ES-I3 (cell line): ENCODE measurements around the gene COL16A1.

Experiments used
- H3K36me3 ChIP-seq: 2 replicates; pipeline ENCODE4 v1.6.1; 2013; ENCODE audit warnings: mild to moderate bottlenecking, low read length, control low read depth, moderate library complexity; ENCODE audit not compliant: insufficient read depth
- H3K4me1 ChIP-seq: 2 replicates; pipeline ENCODE4 v1.6.1; 2013; ENCODE audit warnings: mild to moderate bottlenecking, control low read depth, low read length; ENCODE audit not compliant: insufficient read depth
- H3K9ac ChIP-seq: 2 replicates; pipeline ENCODE4 v1.6.1; 2013; ENCODE audit warnings: low read depth, mild to moderate bottlenecking, low read length, moderate library complexity
- H3K9me3 ChIP-seq: 2 replicates; pipeline ENCODE4 v1.6.1; 2013; ENCODE audit warnings: mild to moderate bottlenecking, low read length, moderate library complexity; ENCODE audit not compliant: control insufficient read depth, insufficient read depth

Gene COL16A1

DNA sequence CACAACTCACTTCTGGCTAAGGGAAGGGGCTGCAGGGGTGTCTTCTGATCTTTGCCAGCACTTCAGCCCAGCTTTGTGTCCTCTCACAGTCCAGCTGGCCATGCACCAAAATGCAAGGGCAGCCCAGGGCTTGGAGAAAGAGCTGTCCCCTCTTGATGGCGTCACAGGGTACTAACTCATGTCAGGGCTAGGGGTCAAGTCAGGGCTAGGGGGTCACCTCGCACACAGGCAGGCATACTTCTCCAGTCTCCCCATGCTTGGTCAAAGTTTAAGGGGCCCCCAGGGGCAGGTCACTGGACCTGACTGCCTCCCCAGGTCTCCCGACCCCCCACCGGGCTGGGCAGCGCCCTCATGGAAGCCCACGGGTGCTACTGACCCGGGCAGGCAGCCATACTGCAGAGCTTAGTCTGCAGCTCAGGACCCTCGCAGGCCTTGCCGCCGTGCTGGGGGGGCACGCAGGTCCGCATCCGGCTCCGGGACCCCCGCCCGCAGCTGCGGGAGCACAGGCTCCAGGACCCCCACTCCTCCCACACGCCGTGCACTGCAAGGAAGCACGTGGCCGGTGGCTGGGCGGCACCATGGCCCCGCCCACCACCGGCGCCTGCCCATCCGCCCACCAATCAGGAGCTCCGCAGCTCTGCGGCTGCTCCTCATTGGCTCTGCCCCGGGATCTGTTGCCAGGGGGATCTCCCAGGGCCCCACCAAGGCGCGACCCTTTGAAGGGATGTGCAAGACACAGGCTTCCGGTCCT lies 38.8 kb upstream of the COL16A1 start:
- Histone ChIP-seq H3K9ac (no peak overlapping the region), H3K36me3 (no peaks in the 10 kb centered on the region), H3K4me1 (peaks cover 15% of the 10 kb centered on the region; the same call in 1 of the 2 replicates), H3K9me3 (no peaks in the 10 kb centered on the region)

DNA sequence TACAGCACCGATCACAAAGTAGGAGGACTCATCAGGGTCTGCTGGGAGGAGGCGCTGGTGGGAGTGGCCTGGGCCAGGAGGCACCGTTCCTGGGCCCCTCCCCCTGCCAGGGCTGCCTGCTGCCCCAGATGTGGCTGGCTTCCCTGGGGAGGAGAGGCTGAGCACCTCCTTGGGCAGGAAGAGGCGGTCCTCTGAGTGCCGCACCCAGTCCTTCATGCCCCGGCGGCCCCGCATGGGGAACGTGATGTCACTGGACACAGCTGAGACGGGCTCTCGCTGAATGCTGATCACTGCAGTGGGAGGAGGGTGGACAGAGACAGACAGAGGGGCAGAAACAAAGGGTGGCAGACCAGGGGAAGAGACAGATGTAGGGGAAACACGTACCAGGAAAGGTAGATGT lies 35.5 kb upstream of the COL16A1 start:
- H3K4me1 ChIP-seq, result peaks cover 4% of the 10 kb centered on the region; the same call in 1 of the 2 replicates
- H3K9ac ChIP-seq, result no peak overlapping the region
- no peaks in the 10 kb centered on the region for H3K36me3 ChIP-seq
- H3K9me3 ChIP-seq, result no peaks in the 10 kb centered on the region

DNA sequence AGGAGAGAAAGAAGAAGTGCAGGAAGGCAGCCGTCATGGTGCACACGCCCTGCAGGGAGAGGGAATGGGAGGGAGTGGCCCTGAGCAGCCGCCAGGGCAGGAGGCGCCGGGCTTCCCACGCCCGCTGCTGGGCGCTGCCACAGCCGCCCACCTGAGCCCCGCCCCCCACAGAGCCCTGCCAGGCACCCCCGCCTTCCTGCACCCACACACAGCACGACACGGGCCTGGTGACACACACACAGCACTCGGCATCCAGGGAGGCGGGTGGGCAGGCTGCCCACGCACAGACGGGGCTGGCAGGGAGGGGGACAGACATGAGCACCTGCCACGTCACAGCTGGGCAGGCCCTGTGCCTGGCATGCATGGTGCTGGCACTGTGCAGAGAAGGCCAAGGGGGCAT lies 32.9 kb upstream of the COL16A1 start:
- peaks cover 4% of the 10 kb centered on the region; the same call in 1 of the 2 replicates for H3K4me1 ChIP-seq
- no peaks in the 10 kb centered on the region for H3K36me3 ChIP-seq
- no peak overlapping the region for H3K9ac ChIP-seq
- H3K9me3 ChIP-seq, result no peaks in the 10 kb centered on the region

DNA sequence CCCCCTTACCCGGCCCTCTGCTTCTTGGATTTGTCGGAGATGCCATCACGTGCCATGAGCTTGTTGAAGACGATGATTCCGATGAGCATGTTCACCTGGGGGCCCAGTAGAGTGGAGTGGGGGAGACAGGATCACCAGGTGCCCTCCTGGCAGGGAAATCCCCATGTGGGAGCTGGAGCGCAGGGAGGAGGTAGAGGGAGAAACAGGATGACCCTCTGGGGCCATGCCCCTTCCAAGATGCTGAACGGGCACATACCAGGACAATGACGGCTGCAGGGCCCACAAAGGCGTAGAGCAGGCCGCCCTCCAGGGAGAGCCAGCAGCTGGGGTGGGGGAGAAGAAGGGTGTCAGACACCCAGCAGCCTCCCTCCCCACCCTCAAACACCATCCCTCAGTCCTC lies 31.8 kb upstream of the COL16A1 start:
- Histone ChIP-seq H3K36me3 (no peaks in the 10 kb centered on the region), H3K4me1 (peaks cover 4% of the 10 kb centered on the region; the same call in 1 of the 2 replicates)

DNA sequence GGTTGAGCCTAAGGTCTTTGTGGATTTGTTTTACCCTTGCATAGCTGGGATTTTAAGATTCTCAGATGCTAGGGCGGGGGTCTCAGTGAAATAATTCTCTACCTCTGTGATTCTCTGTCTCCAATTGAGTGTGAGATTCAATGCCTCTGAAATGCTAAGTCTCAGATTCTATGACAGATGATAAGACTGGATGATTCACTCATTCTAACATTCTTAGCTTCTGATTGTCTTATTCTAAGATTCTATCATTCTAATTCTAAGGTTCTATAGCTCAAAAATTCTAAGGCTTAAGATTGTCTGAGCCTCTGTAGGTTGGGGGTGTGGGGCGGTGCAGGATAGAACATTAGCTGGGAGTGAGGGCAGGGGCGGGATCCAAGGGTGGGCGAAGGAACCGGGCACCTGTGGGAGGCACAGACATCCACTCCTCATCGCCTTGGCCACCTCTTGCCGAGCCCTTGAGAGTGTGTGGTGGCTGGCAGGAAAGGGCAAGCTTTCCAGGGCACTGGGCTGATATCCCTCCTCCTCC lies 30.8 kb upstream of the COL16A1 start:
- Histone ChIP-seq H3K9me3 (no peaks in the 10 kb centered on the region), H3K36me3 (no peaks in the 10 kb centered on the region), H3K4me1 (peaks cover 4% of the 10 kb centered on the region; the same call in 1 of the 2 replicates), H3K9ac (no peak overlapping the region)

More for the DNA sequence above, 31.8 kb upstream of the COL16A1 start:
- no peaks in the 10 kb centered on the region for H3K9me3 ChIP-seq
- no peak overlapping the region for H3K9ac ChIP-seq

DNA sequence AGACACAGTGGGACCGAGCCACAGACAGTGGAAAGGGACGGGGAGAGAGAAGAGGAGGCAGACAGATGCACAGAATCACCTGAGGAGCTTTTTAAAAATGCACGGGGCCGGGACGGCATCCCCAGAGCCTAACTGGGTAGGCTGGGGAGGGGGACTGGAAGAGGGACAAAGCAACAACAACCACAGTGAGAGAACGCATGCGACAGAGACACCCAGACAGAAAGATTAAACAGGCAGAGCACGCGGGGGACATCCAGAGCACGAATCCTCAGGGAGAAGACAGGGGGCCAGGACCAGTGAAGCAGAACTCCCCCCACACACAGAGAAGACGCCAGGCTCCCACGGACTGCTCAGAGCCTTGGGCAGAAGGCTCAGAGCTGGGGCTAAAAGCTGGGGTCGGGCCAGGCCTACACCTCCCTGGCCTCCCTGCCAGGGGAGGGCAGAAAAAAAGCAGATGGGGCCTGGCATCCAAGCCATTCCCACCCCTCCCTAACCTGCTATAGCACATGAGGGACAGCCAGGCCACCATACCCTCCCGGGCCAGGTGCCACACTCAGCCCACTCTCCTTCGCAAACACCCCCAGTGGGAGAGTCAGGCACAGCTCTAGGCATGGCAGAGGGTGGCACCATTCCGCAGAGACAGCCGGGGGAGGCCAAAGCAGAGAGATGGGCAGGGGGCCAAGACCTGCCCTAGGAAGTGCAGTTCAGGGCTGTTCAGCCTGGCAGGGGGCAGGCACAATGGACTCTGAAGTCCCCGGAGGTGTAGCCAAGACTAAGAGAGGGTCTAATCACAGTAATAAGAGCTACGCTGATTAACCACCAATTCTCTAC lies 29.8 kb upstream of the COL16A1 start:
- Histone ChIP-seq H3K9ac (no peak overlapping the region), H3K4me1 (no peaks in the 10 kb centered on the region), H3K36me3 (no peaks in the 10 kb centered on the region), H3K9me3 (no peaks in the 10 kb centered on the region)

DNA sequence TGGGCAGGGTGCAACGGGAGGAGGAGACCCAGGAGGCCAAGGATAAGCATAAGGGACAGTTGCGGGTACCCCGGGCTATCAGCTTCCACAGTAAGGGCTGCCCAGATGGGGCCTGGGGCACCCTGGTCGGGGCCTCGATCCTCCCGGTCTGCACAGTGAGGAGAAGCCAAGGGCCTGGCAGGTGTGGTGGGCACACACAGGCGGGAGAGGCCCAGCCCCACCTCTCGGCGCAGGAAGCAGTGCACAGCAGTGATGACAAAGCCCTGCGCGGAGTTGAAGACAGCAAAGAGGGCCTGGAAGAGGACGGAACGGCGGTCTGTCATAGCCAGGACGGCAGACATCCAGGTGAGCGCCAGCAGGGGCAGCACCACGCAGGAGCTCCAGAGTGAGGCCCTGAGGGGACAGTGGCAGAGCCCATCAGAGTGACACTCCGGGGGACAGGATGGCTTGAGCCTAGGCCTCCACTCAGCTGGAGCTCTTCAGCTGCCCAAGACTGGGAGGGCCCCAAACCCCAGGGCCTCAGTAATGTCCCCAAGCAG lies 29.0 kb upstream of the COL16A1 start:
- no peaks in the 10 kb centered on the region for H3K36me3 ChIP-seq
- no peak overlapping the region for H3K9ac ChIP-seq
- no peaks in the 10 kb centered on the region for H3K9me3 ChIP-seq
- H3K4me1 ChIP-seq, result no peaks in the 10 kb centered on the region

DNA sequence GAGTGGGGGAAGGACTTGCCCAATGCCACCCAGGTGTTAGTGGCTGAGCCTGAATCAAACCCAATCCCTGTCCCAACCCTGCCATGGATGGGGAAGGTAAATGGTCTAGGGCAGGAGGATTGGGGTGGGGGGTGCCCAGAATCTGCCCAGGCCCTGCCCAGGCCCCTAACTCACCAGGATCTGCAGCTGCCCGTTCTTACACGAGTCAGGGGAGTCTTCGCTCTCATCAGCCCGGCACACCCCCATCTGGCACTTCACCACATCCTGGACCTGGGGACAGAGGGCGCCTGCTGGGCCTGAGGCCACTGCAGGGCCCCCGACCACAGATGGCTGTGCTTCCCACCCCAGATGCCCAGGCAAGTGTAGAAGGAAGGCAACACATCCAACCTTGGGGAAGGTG lies 28.5 kb upstream of the COL16A1 start:
- Histone ChIP-seq H3K9ac (no peak overlapping the region), H3K36me3 (no peaks in the 10 kb centered on the region), H3K9me3 (no peaks in the 10 kb centered on the region), H3K4me1 (no peaks in the 10 kb centered on the region)

DNA sequence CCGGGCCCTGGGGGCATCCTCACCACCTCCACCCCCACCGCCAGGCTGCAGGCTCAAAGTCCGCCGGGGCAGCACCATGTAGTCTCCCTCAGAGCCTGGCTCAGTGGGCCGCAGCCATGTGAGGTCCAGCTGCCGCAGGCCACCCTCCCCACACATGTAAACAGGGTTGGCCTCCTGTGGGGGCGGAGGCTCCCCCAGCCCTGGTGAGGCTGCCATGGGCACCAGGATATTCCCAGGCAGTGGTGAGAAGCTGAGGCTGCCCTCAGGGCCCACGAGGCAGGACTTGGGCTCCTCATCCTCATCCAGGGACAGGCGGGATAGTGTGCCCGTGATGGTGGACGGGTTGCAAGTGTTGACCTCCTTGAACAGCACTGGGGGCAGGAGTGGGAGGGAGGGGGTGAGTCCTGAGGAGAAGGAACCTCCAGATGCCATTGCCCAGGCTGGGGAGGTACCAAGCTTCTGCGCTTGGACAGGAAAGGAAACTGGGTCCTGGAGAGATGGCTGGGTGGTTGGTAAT lies 27.3 kb upstream of the COL16A1 start:
- no peaks in the 10 kb centered on the region for H3K9me3 ChIP-seq
- no peaks in the 10 kb centered on the region for H3K36me3 ChIP-seq
- H3K4me1 ChIP-seq, result no peaks in the 10 kb centered on the region
- H3K9ac ChIP-seq, result no peak overlapping the region

DNA sequence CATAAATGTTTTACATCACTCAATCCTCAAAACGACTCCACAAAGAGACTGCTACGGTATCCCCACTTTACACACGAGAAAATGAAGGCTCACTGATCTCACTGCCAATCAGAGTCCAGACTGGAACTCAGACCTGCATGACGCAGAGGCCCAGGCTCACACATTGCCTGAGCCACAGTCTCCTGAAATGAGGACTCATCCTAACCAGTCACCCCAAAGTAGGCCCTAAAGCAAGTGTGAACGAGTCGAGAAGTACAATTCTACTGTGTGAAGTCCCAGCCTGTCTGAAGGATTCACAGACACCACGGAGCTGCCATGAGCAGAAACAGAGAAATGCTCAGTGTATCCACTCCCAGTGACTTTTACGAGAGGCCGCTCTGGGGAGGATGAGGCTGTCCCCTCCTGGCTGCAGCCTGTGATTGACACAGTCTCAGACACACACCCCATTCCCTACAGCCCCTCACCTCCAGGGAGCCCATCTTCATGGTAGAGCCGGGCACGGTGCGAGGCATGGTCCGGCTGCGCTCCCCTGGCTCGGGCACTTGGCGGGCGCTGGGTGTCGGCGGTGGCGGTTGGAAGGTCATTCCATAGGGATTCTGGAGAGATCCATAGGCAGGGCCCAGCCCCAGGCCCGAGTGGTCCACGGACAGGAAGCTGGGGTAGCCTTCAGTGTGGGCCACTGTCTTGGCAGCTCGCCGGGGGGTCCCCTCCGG lies 26.7 kb upstream of the COL16A1 start:
- Histone ChIP-seq H3K9ac (no peak overlapping the region), H3K36me3 (no peaks in the 10 kb centered on the region), H3K9me3 (no peaks in the 10 kb centered on the region), H3K4me1 (no peaks in the 10 kb centered on the region)

DNA sequence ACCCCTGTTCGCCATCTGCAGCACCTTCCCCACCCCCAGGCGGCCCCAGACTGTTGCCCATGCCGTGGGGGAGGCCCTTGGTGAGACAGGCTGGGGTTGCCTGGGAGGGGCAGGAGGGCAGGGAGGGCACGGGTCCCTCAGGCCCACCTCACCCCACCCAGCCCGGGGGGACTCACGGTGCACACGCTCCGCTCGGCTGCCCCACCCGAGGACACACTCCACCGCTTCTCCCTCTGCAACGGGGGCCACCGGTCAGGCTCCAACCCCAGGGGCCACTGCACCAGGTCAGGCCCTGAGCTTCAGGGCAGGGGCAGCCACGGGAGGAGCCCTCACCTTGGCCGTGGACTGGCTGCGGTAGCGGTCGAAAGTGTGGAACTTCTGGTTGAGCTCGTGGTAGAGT lies 24.0 kb upstream of the COL16A1 start:
- no peaks in the 10 kb centered on the region for H3K4me1 ChIP-seq
- H3K9me3 ChIP-seq, result no peaks in the 10 kb centered on the region
- H3K9ac ChIP-seq, result no peak overlapping the region
- no peaks in the 10 kb centered on the region for H3K36me3 ChIP-seq

DNA sequence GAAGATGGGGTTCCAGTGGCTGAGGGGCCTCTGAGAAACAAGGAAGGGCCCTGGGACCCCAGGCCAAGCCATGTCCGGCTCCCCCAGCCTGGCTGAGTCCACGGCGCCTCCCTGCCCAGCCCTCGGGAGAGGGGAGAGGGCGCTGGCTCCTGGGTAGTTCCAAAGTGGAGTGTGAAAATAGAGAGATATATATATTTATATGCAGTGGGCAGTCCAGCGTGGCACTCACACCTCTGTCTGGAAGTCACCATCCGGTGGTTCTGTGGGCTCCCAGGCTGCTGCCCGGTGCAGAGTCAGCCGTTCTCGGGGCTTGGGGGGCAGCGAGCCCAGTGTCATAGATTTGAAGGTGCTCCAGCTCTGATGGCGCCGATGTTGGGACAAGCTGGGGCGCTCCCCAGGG lies 23.4 kb upstream of the COL16A1 start:
- Histone ChIP-seq H3K9me3 (no peaks in the 10 kb centered on the region), H3K4me1 (no peaks in the 10 kb centered on the region), H3K9ac (no peak overlapping the region), H3K36me3 (no peaks in the 10 kb centered on the region)

DNA sequence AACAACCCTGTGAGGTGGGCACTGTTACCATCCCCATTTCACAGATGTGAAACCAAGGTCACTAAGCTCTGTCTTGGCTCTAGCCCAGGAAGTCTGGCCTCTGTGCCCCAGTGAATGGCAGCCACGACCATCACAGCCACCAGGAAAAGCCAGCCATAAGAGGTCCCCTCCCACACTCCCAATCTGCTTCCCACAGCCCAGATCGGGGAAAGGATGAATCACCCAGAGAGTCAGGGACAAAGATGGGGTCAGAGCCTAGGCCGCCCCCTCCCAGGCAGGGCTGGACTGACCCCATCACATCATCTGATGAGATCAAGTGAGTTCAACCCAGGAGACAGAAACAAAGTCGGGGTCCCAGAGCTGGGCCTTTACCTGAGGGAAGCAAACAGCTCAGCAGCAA lies 22.9 kb upstream of the COL16A1 start:
- H3K36me3 ChIP-seq, result no peaks in the 10 kb centered on the region
- H3K4me1 ChIP-seq, result no peaks in the 10 kb centered on the region
- H3K9ac ChIP-seq, result no peak overlapping the region
- no peaks in the 10 kb centered on the region for H3K9me3 ChIP-seq
